Measurements from ENCODE around the gene GALR2.

DNA sequence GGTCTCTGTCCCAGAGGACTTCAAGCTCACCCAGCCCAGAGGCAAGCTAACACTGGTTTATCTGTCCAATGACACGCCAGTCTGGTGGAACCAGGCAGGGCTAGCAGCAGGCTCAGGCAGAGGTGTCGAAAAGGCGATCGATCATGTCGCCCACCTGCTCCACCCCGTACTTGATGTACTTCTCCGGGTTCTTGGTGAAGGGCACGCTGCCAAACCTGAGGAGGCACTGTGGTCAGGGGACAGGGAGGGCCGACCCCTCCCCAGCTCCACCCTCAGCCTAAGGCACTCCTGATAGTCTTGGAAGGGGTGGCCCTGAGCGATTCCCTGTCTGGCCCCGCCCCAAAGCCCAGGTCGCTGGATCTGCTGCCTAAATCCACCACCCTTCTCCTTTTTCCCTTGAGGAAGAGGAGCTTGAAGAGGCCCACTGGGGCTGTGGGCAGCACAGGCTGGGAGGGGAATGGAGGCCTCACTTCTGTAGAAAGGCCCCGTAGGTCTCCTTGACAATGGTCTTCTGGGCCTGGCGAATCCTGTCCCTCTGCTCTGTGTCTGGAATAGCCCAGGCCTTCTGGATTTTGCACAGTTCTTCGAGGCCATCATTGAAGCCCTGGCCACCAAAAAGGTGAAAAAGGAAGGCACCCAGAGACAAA lies 9.1 kb downstream of the GALR2 start:
- TF ChIP-seq, protein P1, sequence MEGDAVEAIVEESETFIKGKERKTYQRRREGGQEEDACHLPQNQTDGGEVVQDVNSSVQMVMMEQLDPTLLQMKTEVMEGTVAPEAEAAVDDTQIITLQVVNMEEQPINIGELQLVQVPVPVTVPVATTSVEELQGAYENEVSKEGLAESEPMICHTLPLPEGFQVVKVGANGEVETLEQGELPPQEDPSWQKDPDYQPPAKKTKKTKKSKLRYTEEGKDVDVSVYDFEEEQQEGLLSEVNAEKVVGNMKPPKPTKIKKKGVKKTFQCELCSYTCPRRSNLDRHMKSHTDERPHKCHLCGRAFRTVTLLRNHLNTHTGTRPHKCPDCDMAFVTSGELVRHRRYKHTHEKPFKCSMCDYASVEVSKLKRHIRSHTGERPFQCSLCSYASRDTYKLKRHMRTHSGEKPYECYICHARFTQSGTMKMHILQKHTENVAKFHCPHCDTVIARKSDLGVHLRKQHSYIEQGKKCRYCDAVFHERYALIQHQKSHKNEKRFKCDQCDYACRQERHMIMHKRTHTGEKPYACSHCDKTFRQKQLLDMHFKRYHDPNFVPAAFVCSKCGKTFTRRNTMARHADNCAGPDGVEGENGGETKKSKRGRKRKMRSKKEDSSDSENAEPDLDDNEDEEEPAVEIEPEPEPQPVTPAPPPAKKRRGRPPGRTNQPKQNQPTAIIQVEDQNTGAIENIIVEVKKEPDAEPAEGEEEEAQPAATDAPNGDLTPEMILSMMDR (IDR thresholded peaks at IDR 0.05; ENCODE audit: insufficient read depth, low read depth, low read length) = no peak
- no peak for TF ChIP-seq EZH2 (IDR thresholded peaks at IDR 0.05; ENCODE audit: insufficient read depth, low read length)
